ENCODE measurements around the gene TMEM225B. TPM values are rescaled to one million over a fixed set of nuclear protein-coding genes. Genes with fewer than 3 reads are reported as not detected.
"Not testable (repeated sequence)": the region's sequence is repeated elsewhere in the genome, so short reads cannot be mapped to it uniquely, and the experiment has no call there.

TMEM225B gene
- total and polyA plus RNA-seq, 10 donors = 0.43 to 1.6 (median 1.0) TPM; not detected in 2

- no peak for TF ChIP-seq POLR2A (IDR thresholded peaks at IDR 0.05)
- no peak for TF ChIP-seq CTCF (IDR thresholded peaks at IDR 0.05 in 8 of 11, conservative IDR thresholded peaks at IDR 0.05 in 3 of 11)
- TF ChIP-seq POLR2AphosphoS5 (IDR thresholded peaks at IDR 0.05) = no peak
- no peak overlapping the region for H3K27ac ChIP-seq
These were observed 50.8 kb downstream of the TMEM225B start for GRCh38 chr7:99648843-99649242.

GRCh38 chr7:99651290-99651689 lies 53.2 kb downstream of the TMEM225B start:
- Histone ChIP-seq H3K4me3 (no peak overlapping the region), H3K4me1 (no peaks in the 10 kb centered on the region), H3K27me3 (replicated peaks in 1 of 7) (no peaks in the 10 kb centered on the region), H3K36me3 (peaks cover 0 to 26% (median 0%) of the 10 kb centered on the region in 6 donors), H3K9me3 (no peaks in the 10 kb centered on the region), H3K27ac (no peak overlapping the region)
- DNase-seq = no peak
- intact Hi-C loops (cut with DNase I; ENCODE audit: low total_unique reads) = no loop called here
- 92 to 98% (median 97%) methylated on average over 2 of the region's 2 CpGs for WGBS, 5 donors
- TF ChIP-seq POLR2A (IDR thresholded peaks at IDR 0.05) (no peak), POLR2AphosphoS5 (IDR thresholded peaks at IDR 0.05) (no peak), CTCF (IDR thresholded peaks at IDR 0.05 in 8 of 11, conservative IDR thresholded peaks at IDR 0.05 in 3 of 11) (no peak)

More at GRCh38 chr7:99648843-99649242, 50.8 kb downstream of the TMEM225B start:
- Histone ChIP-seq H3K36me3 (peaks cover 0 to 44% (median 3%) of the 10 kb centered on the region in 6 donors), H3K4me3 (no peak overlapping the region), H3K4me1 (no peaks in the 10 kb centered on the region), H3K9me3 (no peaks in the 10 kb centered on the region), H3K27me3 (replicated peaks in 1 of 7) (no peaks in the 10 kb centered on the region)
- no peak for DNase-seq
- WGBS, 5 donors = 70 to 97% (median 90%) methylated on average over 2 of the region's 2 CpGs
- intact Hi-C loops (cut with DNase I; ENCODE audit: low total_unique reads) = no loop called here

GRCh38 chr7:99652671-99653070 lies 54.6 kb downstream of the TMEM225B start:
- no peaks in the 10 kb centered on the region for H3K4me1 ChIP-seq
- H3K27ac ChIP-seq = no peak overlapping the region
- no peak overlapping the region for H3K4me3 ChIP-seq
- intact Hi-C loops (cut with DNase I; ENCODE audit: low total_unique reads) = no loop called here
- TF ChIP-seq POLR2AphosphoS5 (IDR thresholded peaks at IDR 0.05) = no peak
- TF ChIP-seq POLR2A (IDR thresholded peaks at IDR 0.05) = no peak
- TF ChIP-seq CTCF (IDR thresholded peaks at IDR 0.05 in 8 of 11, conservative IDR thresholded peaks at IDR 0.05 in 3 of 11) = no peak
- WGBS, 5 donors = 87 to 100% (median 96%) methylated on average over 2 of the region's 2 CpGs
- H3K9me3 ChIP-seq = no peaks in the 10 kb centered on the region
- no peak for DNase-seq
- H3K27me3 ChIP-seq (replicated peaks in 1 of 7) = no peaks in the 10 kb centered on the region
- peaks cover 0 to 26% (median 0%) of the 10 kb centered on the region in 6 donors for H3K36me3 ChIP-seq

GRCh38 chr7:99653269-99653668 lies 55.2 kb downstream of the TMEM225B start:
- H3K27me3 ChIP-seq (replicated peaks in 1 of 7); H3K4me3 ChIP-seq; H3K4me1 ChIP-seq; H3K9me3 ChIP-seq; DNase-seq; H3K27ac ChIP-seq; intact Hi-C loops (cut with DNase I; ENCODE audit: low total_unique reads): not testable (repeated sequence)
- H3K36me3 ChIP-seq = peaks cover 0 to 26% (median 0%) of the 10 kb centered on the region in 6 donors
- WGBS, 5 donors = 94 to 99% (median 95%) methylated on average over 4 of the region's 4 CpGs

- intact Hi-C loops (cut with DNase I; ENCODE audit: low total_unique reads) = no loop called here
- Histone ChIP-seq H3K9me3 (no peaks in the 10 kb centered on the region), H3K4me3 (no peak overlapping the region), H3K4me1 (no peaks in the 10 kb centered on the region), H3K36me3 (peaks cover 0 to 26% (median 0%) of the 10 kb centered on the region in 6 donors), H3K27me3 (replicated peaks in 1 of 7) (no peaks in the 10 kb centered on the region), H3K27ac (no peak overlapping the region)
- TF ChIP-seq POLR2A (IDR thresholded peaks at IDR 0.05) (no peak), POLR2AphosphoS5 (IDR thresholded peaks at IDR 0.05) (no peak), CTCF (IDR thresholded peaks at IDR 0.05 in 8 of 11, conservative IDR thresholded peaks at IDR 0.05 in 3 of 11) (no peak)
- WGBS, 5 donors = 96 to 100% (median 98%) methylated on average over 3 of the region's 3 CpGs
- no peak for DNase-seq
These were observed 55.7 kb downstream of the TMEM225B start for GRCh38 chr7:99653754-99654153.

- DNase-seq; H3K4me3 ChIP-seq; H3K4me1 ChIP-seq; H3K27ac ChIP-seq; H3K9me3 ChIP-seq; H3K27me3 ChIP-seq (replicated peaks in 1 of 7); intact Hi-C loops (cut with DNase I; ENCODE audit: low total_unique reads): not testable (repeated sequence)
- H3K36me3 ChIP-seq = peaks cover 0 to 22% (median 0%) of the 10 kb centered on the region in 6 donors
- 79 to 94% (median 81%) methylated on average over 1 to 3 of the region's 3 CpGs for WGBS, 5 donors
These were observed 56.6 kb downstream of the TMEM225B start for GRCh38 chr7:99654626-99655025.

GRCh38 chr7:99657879-99658278 lies 59.8 kb downstream of the TMEM225B start:
- H3K36me3 ChIP-seq = peaks cover 0 to 24% (median 0%) of the 10 kb centered on the region in 6 donors
- intact Hi-C loops (cut with DNase I; ENCODE audit: low total_unique reads); H3K4me3 ChIP-seq; H3K9me3 ChIP-seq; DNase-seq; H3K27ac ChIP-seq; H3K4me1 ChIP-seq; H3K27me3 ChIP-seq (replicated peaks in 1 of 7): not testable (repeated sequence)
- 85 to 94% (median 92%) methylated on average over 5 of the region's 5 CpGs for WGBS, 5 donors

Measured in spleen (tissue), 11 donors.